Measurements from ENCODE around the gene PNMT.

PNMT gene

GRCh38 chr17:39661744-39662541 is 6.3 kb upstream of the PNMT start:
- no peak for DNase-seq (ENCODE audit: low read depth)
- H3K4me3 ChIP-seq (ENCODE audit: low read length): no peak overlapping the region
- TF ChIP-seq CTCF (conservative IDR thresholded peaks at IDR 0.05; ENCODE audit: low read depth, low read length): no peak

GRCh38 chr17:39662551-39663339 is 5.5 kb upstream of the PNMT start:
- DNase-seq (ENCODE audit: low read depth): no peak

GRCh38 chr17:39663340-39663687 is 4.9 kb upstream of the PNMT start:
- DNase-seq (ENCODE audit: low read depth): no peak
- TF ChIP-seq CTCF (conservative IDR thresholded peaks at IDR 0.05; ENCODE audit: low read depth, low read length): no peak
- H3K4me3 ChIP-seq (ENCODE audit: low read length): no peak overlapping the region

More at GRCh38 chr17:39662551-39663339, 5.5 kb upstream of the PNMT start:
- H3K4me3 ChIP-seq (ENCODE audit: low read length): no peak overlapping the region
- no peak for TF ChIP-seq CTCF (conservative IDR thresholded peaks at IDR 0.05; ENCODE audit: low read depth, low read length)

- DNase-seq (ENCODE audit: low read depth): no peak
- TF ChIP-seq CTCF (conservative IDR thresholded peaks at IDR 0.05; ENCODE audit: low read depth, low read length): no peak
- no peak overlapping the region for H3K4me3 ChIP-seq (ENCODE audit: low read length)
These were observed 4.3 kb upstream of the PNMT start for GRCh38 chr17:39663688-39664580.

- DNase-seq (ENCODE audit: low read depth): no peak
- TF ChIP-seq CTCF (conservative IDR thresholded peaks at IDR 0.05; ENCODE audit: low read depth, low read length): no peak
- no peak within 1 kb of the TSS for H3K4me3 ChIP-seq (ENCODE audit: low read length)
These were observed 3.4 kb upstream of the PNMT start, which contains the start of gene TCAP for GRCh38 chr17:39664581-39665561. TCAP (plus strand) TSS chr17:39665349; CDS start chr17:39665360, 11 bp downstream.

Data from retinal pigment epithelial cell (primary cell).